HG02678 (cell line): Measurements from ENCODE around the gene USP47.

ENCODE experiments used
- ATAC-seq: cut with Tn5 transposase; IDR thresholded peaks from one replicate; pipeline ENCODE4 v1.9.1; 2021; ENCODE audit warnings: mild to moderate bottlenecking, moderate library complexity; ENCODE audit not compliant: unreplicated experiment

The USP47 gene

DNA sequence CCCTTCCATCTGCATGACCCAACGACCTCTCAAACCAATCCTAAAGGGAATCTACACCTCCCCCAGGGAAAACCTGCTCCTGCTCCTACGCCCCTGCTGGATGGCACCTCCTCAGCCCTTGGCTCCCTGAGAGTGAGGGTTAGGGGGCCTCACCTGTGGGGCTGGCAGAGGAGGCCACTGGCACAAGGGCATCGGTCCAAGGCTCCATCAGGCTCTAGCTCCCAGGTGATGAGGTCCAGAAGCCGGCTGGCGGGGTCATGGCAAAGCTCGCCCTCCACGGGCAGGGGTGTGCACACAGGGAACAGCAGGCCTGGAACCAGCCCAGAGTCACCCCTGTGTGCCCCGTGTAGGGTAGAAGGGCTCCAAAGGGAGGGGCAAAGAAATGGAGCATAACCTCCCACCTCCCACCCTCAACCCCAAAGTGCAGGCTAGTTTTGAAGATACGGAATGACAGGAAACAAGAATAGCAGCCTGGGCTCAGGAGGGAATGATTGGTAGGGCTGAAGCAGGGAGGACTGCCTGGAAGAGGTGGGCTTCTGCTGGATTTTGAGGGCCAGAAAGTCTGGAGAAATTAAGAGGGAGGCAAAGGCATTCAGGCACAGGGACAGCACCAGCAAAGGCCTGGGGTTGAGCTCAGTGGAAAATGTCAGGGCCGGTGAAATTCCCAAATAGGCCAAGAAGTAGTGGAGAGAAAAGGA lies 124.0 kb downstream of the USP47 start:
- ATAC-seq: no peak

DNA sequence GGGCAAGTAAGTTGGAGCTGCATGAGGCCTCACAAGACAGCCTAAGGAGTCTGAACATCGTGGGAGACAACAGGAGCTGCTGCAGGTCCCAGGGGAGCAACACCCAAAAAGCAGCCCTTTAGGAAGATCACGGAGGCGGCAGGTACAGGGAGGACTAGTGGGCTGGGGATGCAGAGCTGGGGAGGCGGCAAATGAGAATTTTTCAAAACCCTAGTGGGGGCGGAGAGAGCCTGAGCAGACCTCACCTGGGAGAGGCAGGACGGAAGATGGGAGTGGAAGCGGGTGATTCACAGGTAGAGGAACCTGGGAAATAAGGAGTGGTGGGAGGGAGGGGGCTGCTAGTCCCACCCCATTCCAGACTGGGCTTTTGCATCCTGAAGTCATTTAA lies 124.6 kb downstream of the USP47 start:
- no peak for ATAC-seq

DNA sequence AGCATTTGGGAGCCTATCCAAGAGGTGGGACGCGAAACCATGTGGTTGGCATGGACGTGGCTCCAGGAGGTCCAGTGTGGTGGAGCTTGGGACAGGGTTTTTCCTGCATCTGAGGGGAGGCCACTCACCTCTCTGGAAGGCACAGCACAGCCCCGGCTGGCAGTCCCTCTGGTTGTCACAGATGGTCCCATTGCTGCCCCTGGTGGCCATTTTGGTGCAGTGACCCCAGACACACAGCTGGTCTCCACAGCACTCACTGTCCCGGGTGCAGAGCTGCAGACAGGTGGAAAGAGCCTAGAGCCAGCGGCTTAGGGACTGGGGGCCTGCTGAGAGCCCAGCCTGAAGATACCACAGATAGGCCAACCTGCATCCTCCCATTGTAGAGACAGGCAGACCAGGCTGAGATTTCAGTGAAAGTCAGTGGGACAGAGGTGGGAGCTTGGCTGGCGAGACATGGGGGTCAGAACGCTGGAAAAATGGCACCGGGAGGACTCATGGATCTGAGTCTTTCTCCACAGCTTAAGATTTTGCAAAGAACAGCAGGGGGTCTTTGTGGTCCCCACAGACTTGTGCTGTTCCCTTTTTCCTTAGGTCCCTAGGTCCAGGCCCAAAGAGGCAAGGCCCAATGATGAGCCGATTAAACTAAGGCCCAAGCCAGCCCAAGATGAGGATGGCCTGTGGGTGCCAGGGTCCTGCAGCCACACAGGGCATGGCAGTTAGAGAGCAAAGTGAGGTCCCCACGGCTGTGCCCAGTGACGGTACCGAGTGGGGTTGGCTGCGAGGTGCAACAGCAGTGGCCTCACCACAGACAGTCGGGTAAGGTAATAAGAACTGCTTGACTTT lies 125.3 kb downstream of the USP47 start:
- ATAC-seq: peak; percentile 93

DNA sequence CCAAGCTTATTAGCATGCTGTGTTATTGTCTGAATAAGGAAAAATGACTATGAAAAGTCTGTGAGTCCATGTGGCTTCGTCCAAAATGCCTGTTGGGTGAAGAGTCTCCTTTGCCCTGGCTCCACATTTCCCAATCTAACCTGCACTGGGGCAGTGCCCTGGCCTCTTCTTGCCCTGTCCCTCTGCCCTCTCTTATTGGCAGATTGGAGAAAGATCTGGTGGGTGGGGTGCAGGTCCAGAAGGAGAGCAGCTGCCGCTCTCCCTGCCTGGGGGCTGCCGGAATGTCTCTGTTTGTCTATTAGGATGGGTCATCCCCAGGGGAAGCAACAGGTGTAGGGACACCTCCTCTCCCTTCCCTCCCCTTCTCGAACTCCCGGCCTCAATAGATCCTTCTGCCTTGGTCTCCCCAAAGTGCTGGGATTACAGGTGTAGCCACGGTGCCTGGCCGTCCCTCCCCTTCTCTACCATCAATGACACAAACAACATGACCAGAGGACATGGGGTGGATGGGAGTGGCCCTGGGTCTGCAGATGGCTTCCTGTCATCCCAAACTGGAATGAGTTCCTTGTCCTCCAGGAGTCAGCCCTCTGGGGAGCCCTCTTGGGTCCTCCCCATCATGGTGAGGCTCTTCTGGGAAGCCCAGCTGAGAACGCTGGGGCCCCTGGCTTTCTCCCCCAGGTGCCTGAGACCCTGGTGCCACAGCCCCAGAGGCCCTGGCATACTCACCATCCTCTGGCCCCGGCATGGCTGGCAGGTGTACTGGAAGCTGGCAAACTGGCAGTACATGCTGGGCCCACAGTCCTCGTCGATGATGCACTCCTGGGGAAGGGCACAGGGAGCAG lies 126.1 kb downstream of the USP47 start:
- no peak for ATAC-seq

DNA sequence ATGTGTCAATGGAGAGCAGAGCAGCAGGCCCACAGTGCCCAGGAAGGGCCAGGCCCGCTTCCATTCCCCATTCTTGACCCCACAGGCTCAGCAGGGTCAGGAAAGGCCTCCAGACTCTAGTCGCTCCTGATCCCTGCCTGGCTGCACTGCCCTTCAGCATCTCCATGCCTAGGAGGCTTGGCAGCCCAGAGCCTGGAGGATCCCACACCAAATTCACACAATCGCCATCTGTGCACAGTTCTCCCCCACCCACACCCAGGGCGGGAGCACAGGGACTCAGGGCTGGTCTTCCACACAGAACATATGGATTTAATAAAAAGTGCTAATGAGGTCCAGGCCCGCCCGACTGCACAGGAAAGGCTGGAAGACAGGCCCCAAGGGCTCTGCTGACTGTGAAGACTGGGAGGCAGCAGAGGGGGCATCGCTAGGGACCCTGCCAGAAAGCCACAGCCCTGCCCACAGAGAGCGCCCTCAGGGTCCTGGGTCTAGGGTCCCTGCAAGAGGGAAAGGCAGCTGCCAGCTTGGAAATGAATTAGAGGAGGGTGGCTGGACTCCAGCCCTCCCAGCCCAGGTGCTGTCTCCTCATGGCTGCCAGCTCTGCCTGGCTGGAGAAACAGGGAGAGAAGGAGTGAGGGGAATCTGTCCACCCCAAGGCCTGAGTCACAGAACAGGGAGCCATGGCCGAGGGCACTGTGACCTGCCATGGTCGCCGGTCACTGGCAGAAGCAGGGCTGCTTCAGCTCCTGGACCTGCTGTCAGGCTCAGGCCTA lies 126.9 kb downstream of the USP47 start:
- no peak for ATAC-seq

DNA sequence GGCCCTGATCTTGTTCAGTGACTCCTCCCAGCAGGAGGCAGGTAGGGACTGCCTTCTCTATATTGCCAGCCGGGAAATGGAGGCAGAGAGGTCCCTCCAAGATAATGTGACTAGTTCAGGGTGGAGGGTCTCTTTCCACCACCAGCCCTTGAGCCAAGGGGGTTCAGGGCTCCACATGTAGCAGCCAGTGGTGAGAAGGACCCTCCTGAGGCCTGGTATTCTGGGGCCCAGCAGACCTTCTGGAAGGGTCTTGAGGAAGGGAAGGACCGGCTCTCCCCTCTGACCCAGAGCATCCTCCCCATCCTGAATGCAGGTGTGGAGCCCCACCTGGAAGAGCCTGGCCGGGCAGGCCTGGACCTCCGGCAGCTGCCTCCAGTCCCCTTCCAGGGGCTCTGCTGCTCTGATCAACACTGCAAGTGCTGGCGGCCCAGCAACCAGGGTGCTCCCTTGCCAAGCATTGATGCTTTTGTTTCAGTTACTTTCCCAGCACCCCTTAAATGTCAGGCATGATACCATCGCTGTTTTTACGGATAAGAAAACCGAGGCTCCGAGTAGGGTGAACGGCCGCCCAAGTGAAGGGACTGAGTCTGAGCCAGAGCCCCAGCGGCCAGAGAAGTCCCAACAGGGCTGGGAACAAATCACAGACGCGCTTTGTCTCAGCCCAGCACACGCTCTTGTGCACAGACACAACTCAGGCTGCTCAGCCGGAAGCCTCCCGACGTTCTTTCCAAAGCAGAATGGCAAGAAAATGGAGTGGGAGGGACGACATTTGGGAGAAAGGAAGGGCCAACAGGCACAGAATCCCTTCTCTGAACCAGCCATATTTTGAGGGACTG lies 127.8 kb downstream of the USP47 start:
- ATAC-seq: no peak

DNA sequence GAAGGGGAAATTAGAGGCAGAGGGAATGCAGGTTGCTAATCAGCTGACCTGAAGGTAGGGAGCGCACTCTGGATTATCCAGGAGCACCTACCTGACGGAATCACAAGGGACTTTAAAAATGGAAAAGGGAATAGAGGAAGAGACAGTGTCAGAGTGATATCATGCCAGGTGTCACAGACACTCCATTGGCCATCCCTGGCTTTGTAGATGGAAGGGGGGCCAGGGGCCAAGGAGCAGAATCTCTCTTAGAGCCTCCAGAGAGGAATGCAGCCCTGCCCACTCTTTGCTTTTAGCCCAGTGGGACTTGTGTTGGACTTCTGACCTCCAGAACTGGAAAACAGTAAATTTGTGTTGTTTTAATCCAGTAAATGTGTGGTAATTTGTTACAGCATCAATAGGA lies 128.8 kb downstream of the USP47 start:
- ATAC-seq: no peak

DNA sequence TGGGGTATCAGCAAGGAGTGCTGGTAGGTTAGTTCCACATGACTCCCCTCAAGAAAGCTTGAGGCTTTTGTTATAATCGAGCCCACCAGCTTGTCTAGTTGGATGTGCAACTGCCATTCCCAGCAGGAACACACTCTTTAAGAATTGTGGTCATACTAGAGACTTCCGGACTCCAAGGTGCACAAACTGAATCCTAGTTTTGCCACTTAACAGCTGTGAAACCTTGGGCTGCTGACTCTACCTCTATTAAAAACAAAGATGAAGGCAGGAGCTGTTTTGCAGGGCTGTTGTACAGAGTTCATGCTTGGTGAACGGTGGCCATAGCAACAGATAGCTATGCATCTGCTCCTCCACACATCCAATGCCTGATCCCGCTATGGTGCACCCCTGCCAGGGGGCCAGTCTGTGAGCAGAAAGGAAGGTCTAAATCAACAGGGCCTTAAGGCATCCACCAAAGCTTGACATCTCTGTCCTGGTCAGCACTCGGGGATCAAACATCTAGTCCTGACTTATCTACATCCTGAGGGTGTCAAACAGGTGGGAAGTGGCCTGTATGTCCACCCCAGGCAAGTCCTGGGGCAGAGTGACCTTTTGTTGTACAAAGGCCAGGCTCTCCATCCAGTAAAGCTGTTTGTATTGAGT lies 130.3 kb downstream of the USP47 start:
- ATAC-seq: no peak

DNA sequence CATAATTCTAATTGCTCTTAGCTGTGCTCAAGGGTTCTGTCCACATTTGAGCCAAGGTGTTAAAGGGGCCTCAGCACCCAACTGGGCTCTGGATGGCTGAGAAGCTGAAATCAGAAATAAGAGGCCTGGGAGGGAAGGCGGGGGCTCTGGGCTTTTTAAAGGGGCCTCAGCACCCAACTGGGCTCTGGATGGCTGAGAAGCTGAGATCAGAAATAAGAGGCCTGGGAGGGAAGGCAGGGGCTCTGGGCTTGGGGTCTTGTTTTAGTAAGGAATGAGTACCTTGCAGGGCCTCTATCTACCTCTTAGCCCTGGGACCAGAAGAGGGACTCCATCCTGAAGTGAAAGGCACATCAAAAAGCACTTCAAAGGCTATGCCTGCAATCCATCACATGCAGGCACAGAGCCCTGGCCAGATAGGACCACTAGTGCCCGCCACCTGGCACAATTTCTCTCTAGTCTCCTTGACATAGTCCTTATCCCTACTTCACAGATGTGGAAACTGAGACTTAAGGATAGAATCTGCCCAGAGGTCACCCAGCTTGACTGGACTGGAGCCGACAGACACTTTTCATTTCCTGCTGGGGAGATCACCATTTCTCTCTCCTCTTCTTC lies 131.1 kb downstream of the USP47 start:
- ATAC-seq: no peak

DNA sequence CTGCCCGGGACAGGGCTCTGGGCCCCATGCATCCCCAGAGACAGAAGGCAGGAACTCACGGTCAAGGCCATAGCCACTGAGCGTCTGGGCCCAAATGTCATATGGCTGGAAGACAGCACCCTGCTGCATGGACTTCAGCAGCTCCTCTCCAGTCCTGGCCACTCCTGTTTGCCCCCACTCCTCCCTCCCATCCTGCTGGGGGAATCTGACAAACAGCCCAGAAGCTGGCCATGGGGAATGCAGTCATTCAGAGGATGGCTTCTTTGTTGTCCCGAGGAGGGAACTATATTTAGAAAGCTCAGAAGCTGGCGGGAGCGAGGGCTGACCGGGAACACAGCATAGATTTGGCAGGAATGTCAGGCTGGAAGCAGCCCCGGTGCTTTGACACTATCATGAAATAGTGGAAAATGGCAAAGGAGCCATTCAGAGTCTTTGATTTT lies 131.6 kb downstream of the USP47 start:
- ATAC-seq: no peak

DNA sequence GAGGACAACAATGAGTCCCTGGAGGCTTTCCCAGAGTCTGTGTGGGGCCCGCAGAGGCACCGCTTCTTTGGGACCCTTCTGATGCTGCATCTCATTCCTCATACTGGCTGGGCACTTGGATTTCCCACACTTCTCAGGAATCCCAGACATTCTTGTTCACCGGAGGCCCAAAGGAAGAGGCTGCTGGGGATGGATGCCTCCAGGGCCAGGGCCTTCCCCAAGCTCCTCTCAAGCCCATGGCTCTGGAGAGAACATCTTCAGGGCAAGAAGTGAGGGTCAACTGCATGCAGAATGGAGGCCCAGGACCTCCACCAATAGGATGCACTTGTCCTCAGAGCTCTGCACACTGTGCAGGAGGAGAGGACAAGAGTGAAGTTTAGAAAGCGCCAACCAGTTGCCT lies 132.1 kb downstream of the USP47 start:
- ATAC-seq: no peak

DNA sequence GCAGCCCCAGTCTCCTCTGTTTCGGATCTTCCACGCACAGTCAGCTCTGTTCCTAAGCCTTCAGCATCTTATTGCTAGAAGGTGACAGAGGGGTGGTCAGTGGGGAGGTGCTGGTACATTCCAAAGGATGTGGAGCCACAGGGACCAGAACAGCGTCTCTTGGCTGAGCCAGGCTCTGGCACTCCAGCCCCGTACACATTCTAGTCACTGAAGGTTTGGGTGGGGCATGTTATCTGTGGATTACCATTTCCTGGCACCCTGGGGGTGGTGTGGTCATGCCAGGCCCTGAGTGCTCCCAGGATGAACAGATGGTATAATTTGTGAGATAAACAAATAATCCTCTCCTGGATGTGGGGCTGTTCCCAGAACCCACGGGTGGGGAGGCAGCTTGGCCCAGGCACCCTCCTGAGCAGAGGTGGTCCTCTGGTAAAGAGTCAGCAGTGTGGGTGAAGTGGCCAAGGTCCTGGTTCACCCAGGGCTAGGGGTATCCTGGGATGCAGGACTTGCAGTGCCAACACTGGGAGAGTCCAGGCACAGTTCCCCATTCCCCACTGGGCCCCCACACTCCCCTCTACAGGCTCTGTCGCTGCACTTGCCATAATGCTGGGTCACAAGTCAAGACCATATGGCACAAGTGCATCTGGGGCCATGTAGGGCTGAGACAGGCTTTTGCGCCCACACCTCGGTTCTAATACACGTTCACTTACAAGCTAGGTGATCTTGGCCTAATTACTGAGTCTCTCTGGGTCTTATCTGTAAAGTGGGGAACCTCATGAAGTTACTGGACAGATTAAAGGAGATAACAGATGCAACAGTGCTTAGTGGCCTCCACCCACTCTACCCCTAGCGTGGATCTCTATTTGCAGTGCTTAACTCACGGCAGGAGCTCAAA lies 133.7 kb downstream of the USP47 start:
- no peak for ATAC-seq

DNA sequence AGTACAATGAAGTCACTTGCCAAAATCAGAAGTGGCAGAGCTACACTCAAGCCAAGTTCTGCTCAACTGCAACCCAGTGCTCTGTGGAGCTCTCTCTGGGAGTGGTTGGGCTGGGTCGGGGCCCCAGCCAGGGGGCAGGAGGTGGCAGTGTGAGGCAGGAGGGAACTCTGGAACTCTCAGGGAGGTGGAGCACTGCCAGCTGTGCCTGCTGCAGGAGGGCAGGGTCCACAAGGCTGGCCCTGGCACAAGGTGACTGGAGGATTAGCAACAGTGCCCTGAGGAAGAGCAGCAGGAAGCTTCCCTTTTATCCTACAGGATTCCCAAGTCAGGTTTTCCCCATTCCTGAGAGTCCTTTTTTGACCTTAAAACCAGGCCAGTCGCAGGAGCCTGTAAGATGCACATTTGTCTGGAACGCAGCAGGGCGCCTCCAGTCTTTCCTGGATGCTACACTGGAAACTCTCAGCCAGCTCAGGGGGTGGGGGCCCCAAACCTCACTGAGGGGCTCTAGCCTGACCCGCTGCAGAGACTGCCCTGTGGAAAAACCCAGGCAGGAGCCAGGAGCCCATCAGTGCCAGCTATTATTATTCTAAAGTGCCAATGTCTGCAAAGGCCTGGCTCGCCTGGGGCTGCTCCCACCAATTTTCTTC lies 134.8 kb downstream of the USP47 start:
- ATAC-seq: no peak

DNA sequence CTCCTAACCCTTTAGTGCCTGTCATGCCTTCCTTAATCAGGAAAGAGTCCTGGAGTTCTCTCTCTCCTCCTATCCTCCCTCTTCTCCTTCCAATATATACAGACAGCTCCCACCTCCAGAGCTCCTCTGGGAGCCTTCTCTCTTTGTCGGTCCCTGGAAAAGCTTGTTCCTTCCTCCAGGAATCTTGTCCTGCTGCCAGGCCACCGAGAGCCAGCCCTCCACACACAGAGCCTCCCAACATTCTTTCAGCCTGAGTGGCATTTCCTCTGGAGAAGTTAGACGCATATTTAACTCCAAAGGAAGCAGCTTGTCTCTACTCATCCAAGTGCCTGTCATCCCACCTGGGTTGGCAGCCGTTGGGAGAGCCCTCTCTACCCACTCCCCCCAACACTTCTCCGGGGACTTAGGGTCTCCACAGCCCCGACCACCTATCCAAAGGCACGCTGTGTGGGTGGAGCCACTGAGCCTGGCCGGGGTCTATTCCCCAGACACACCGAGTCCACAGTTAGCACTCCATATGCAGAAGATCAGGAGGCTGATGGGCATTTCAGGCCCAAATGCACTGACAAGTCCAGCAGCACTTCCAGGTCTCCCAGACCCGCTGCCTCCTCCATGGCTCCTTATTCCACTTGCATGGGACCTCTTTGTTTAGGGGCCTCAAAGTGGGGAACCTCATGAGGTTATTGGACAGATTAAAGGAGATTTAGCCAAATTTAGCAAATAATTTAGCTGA lies 135.6 kb downstream of the USP47 start:
- no peak for ATAC-seq

DNA sequence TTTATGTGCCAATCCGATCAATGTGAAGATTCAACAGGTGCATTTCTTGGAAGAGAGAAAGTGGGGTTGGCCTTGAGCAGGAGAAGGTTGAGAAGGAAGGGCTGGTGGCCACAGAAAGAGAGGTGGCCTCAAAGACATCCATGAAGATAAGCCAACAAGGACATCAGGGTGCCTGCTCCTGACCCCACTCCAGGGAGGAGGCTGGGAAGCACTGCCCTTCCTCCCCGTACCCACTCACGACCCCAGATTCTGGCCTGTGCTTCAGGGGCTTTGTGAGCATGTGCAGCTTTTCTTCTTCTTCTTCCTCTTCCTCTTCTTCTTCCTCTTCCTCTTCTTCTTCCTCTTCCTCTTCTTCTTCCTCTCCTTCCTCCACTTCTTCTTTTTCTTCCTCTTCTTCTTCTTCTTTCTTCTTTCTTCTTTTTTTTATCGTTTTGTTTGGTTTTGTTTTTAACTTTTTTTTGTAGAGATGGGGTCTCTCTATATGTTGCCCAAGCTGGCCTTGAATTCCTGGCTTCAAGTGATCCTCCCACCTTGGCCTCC lies 136.4 kb downstream of the USP47 start:
- ATAC-seq: no peak

DNA sequence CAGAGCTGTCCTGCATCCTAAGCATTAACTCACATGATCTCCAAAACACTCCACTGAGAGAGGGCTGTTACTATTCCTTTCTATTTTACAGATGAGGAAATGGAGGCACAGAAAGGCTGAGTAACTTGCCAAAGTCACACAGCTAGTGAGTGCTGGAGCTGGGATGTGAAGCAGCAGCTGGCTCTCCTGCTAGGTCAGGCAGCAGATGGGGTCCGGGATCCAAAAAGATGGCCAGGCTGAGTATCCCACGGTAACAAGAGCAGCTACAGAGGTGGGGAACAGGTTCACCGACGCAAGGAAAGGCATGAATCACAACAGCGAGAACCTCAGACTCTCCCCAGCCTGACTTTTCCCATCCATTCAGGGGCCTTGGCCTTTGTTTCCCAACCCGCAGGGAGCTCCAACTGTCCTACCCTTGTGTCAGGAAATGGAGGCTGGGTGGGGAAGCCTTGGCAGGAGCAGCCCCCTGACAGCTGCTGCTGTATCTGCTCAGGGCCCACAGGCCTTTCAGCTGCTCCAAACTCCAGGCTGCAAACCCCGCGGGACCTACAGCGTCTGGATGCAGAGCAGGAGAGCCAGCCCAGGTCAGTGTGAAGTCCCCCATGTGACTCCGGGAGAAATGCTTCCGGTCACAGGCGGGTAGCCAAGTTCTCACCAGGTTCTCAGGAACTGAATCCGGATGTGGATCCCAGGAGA lies 137.2 kb downstream of the USP47 start:
- ATAC-seq: no peak
